GM21528 (cell line): ENCODE measurements around the gene VAMP8.
"Not testable (repeated sequence)": the region's sequence is repeated elsewhere in the genome, so short reads cannot be mapped to it uniquely, and the experiment has no call there.

Experiments
- ATAC-seq: cut with Tn5 transposase; IDR thresholded peaks from one replicate; pipeline ENCODE4 v1.9.1; 2021; ENCODE audit warnings: mild to moderate bottlenecking, moderate library complexity; ENCODE audit not compliant: unreplicated experiment, low FRiP score

Gene VAMP8

DNA sequence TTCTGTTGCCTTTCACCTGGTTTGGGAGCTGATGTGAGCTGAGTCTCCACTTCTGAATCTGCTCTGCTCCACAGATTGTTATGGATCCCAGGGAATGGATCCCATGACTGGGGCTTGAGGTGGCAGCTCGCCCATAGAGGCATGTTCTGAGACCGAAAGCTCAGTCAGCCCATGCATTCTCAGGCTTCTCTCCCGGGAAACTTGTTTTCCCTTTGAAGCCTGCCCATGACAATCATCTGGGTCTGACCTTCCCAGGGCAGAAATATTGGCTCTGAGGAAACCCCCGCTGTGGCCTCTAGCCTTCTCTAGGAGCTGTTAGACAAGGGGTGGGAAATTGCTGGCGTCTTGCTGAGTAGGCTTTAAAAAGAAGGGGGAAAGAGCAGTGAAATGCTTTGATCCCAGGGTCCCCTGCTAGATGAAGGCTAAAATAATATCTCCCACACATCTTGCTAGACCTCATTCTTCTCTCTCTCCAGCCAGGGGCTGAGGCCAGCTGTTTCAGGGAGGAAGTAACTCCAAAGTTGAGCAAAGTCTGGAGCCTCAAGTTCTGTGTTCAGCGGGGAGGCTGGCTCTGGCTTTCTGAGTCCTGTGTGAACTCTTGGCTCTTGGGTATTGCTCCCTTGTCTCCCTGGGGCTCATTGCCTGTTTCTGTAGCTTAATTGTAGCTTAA, 2.0 kb downstream of the VAMP8 start:
- no peak for ATAC-seq

DNA sequence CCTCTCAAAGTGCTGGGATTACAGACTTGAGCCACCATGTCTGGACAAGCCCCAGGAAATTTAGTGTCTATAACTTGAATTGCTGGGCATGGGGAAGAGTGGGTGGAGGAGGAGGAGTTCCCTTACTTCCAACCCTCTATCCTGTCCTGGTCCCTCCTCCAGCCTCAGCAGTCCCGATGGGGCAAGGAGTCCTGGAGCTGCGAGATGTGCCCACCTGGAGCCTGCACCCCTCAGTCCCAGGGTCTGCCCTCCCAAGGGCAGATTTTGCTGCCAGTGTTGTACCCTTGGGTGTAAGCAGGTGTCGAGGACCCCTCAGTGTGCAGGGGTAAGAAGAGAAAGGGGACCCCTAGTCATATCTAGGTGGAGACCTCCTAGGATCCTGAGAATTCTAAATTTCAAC, 2.8 kb downstream of the VAMP8 start:
- ATAC-seq: no peak

DNA sequence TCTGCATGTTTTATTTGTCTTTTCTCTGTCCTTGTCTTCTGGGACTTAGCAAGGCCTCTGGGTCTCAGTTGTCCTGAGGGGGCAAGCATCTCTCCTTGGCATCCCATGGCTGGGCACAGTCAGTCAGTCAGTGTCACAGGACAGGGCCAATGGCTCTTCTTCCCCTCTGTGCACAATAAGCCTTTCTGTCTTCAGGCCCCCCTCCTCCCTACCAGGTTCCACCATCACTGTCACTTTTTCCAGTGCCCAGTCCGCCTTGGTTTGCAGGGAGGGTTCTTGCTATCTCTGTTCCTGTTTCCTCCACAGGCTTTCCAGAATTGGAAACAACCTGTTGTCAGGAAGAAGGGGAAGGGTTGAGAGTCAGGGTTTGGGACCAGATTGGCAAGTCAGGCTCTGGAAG, 5.1 kb downstream of the VAMP8 start:
- ATAC-seq: no peak

DNA sequence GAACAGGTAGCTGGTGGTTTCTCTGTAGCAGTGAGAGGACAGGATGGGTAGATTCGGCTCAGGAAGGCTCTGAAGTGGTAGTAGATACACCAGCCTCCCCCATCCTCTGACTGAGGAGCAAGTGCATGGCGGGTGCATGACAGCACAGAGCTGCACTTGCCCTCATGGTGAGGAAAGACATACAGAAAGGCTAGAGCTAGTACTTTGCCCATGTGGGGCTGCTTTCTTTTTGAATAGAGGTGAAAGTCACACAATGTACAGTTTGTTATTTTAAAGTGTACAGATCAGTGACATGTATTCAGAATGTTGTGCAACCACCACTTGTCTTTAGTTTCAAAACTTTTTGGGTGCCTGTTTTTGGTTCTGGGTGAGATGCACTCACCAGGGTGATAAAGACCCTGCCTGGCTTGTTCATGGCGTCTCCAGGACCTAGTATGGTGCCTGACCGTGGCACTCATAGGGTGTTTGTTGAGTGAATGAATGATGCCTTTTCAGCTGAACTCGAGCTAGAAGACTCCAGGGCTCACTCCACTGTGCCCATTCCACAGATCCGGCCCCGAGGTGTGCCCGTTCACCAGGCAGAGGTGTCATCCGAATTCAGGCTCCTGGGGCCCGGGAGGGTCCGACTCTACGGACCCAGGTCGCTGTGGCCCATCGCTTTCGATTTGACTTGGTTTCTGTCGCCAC, 6.4 kb downstream of the VAMP8 start:
- no peak for ATAC-seq

DNA sequence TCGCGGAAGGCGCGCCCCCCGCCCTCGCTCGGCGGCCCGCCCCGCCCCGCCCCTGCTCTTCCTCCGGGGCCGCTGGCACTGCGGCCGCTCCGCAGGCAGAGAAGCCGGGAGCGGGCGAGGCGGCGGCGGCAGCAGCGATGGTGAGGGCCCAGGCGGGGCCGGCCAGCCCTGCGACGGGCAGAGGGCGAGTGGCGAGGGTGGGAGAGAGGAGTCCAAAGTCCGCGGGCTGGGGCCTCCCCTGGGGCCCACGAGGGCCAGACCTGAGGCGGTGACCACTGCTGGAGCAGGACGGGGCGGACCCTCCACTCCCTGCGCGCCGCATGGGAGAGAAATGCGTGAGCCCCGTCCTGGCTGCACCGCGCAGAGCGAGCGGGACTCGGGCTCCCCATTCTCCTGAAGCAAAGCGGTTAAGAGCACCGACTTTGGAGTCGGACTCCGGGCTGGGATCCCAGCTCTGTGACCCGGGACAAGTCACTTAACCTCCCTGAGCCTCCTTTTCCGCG, 7.0 kb downstream of the VAMP8 start, which contains the start of gene VAMP5:
VAMP5 (plus strand) TSS at position 78 of the 503 bp plus-strand sequence; CDS start at position 138, 60 bp downstream.
- no peak for ATAC-seq

DNA sequence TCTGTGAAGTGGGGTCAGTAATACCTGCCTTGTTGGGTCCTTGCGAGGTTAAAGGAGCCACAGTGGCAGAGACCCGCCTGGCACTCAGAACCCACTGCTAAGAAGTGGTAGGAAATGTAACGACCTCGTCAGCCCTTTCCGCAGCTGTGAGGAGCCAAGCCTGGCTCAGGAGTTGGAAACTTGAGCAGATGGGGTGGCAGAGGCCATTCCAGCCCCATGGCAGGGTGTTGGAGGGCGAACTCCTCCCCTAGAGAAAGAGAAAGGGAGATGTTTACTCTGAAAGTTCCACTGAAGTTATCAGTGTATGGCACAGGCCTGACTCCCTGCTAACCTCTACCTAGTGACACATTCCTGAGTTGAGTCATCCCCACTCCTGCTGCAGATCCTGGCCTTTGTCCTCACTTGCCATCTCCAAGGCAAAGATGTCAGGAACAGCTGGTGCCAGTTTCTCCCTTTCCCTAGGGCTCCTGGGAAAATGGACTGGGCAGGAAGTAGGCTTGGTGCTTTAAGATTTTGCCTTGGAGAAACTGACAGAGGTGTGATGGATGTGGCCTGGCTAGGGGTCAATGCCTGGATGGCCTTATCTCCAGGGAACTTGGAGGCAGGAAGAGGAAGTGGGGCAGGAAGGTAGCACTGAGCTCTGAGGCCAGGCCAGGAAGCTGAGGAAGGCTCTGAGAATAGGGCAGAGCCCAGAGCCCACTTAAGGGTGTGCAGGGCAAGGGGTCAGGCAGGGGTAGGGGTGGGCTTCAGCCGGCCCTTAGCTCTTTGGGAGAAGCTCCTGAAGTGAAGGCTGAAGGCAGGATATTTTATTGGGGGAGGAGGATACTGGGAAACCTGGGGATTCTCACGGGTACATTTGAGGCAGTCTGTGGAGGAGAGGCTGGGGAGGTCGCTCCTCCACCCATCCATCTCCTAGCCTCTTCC, 7.7 kb downstream of the VAMP8 start:
- ATAC-seq: no peak

DNA sequence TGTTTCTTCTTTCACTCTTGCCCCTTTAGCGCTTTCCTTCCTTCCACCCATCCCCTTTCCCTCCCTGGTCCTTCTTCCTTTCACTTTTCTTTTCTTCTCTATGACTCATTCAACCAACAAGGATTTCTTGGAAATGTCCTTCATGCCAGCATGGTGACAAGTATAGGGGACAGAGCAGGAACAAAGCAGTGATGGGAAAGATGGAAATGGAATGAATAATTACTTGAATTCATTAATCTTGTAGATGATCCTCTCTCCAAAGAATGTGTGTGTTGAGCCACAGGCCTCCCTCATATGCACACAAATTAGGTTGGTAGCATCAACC, 8.4 kb downstream of the VAMP8 start:
- ATAC-seq: no peak

DNA sequence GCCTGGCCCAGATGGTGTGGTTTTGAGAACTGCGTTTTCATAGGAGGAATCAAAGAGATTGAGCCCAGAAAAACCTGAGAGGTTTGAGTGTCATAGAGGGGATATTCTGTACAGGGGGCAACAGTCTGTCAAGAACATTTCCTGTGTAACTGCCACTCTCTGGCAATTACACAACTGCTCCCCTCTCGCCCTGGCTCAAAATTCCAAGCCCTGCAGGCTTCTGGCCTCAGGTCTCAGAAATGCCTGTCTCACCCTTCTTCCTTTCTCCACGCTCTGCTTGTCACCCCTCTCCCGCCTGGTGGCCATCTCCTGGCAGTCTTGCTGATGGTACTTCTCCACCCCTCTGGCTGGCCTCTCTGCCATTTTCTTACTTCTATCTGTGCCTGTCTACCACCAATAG, 10.8 kb downstream of the VAMP8 start:
- ATAC-seq: no peak

DNA sequence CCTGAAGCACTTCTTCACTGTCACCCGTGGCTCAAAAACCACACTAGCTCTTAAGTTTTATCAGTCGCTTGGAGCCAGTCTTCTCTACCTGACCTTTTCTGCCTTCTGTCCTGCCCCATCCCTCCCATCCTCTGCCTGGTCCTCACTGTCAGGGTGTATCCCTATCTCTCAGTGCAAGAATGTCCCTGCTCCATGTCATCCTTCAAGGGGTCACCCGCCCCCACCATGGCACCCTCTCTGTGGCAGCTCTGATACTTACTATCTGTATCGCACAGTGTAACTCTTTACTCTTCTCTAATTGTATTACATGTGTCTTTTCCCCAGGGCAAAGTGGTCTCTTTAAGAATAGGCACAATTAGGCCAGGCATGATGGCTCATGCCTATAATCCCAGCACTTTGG, 11.3 kb downstream of the VAMP8 start:
- ATAC-seq: no peak

DNA sequence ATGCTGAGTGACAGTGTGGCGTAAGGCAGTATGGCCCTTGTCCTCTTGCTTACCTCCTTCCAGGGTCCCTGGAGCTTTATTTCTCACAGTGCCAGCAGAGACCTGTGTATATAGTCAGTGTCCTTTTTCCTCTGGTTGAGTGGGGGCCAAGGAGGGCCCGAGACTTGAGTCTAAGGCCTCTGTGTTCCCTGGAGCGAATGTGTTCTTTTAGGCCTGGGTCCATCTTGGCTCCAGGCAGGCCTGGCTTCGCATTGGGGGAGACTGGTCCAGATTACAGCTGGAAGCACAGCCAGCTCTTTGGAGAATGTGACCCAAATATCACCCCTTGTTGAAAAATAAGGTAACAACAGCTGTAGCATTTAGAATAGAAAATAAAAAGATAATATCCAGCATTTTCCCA, 11.8 kb downstream of the VAMP8 start:
- ATAC-seq: no peak

DNA sequence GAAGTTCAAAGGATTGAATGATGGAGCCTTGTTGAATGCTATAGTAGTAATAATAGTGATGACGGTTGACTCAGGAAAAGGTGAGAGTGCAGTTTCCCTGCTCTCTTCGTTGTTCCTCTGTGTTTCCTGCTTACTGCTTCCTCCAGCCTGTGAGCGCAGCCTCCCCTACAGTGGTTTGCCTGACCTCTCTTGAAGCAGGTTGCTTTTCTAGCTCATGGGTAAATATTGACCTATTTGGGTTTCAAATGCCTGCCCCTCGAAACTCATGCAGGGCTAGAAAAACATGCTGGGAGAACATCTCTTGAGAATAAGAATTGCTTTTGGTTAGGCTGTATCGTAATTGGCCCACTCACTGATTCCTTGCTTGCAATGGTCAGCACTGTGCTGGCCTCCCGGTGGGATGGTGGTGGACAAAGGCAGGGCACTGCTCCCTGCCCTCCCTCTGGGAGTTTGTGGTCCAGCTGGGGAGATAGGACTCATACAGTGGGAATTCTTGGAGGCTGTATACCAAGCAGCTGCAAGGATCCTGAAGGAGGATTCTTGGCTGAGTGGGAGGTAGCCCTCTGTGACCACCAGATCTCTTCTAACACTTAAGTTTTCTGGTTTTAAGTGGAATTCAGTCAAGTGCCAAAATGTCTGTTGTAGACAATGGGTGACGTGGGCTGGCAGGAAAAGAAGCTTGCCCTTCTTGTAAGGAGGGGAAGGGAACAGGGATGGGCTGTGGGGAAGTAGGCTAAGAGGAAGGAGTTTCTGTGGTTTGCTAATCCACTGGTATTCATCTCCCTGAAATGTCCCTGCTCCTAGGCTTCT, 12.8 kb downstream of the VAMP8 start:
- ATAC-seq: no peak

DNA sequence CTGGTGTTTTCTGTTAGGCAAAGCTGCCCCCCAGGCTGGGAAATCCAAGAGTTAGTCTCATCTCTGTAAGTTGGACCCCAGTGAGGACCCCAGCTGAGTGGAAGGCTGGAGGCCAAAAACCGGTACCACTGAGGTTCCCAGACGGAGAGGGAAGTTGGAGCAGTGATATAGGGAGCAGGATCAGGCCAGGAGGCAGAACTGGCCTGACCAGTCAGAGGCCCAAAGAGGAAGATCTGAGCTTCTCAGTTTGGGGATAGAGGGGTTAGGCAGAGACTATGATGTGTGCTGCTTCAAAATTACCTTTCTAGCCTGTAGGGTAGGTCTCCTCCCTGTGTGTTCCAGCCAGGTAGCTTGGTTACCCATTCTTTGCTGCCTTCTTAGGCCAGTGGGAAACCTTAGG, 13.6 kb downstream of the VAMP8 start:
- ATAC-seq: no peak

DNA sequence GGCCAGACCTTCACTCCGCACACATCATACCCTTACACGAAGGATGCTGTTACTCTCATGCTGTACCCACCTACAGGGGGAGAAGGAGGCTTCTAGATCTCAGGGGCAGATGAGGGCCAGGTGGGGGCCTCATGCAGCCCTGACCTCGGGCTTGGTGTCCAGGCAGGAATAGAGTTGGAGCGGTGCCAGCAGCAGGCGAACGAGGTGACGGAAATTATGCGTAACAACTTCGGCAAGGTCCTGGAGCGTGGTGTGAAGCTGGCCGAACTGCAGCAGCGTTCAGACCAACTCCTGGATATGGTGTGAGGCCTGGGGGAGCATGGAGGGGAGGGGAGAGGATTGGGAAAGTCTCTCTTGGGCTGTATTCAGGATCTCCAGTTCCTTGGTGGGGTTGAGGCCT, 14.2 kb downstream of the VAMP8 start:
- no peak for ATAC-seq

DNA sequence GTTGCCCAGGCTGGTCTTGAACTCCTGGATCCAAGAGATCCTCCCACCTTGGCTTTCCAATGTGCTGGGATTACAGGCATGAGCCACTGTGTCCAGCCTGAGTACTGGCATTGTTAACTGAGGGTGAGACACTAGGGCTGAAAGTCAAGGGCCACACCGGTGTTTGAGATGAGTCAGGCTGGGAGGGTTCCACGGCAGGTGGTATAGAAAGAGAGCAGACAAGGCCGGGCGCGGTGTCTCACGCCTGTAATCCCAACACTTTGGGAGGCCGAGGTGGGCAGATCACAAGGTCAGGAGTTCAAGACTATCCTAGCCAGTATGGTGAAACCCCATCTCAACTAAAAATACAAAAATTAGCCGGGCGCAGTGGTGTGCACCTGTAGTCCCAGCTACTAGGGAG, 14.9 kb downstream of the VAMP8 start:
- not testable (repeated sequence) for ATAC-seq

DNA sequence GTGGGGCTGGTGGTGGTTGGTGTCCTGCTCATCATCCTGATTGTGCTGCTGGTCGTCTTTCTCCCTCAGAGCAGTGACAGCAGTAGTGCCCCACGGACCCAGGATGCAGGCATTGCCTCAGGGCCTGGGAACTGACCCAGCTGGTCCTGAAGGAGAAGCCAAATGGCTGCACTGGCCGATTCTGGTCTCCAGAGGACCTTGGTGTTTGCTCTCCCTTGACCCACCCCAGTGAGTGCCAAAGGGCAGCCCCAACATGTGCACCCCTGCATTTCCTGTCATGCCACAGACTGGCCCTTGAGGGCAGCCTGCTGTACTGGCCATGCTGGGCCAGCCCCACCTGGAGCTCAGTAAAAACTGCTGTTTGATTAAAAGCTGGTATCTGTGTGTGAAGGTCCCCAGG, 15.6 kb downstream of the VAMP8 start:
- no peak for ATAC-seq

DNA sequence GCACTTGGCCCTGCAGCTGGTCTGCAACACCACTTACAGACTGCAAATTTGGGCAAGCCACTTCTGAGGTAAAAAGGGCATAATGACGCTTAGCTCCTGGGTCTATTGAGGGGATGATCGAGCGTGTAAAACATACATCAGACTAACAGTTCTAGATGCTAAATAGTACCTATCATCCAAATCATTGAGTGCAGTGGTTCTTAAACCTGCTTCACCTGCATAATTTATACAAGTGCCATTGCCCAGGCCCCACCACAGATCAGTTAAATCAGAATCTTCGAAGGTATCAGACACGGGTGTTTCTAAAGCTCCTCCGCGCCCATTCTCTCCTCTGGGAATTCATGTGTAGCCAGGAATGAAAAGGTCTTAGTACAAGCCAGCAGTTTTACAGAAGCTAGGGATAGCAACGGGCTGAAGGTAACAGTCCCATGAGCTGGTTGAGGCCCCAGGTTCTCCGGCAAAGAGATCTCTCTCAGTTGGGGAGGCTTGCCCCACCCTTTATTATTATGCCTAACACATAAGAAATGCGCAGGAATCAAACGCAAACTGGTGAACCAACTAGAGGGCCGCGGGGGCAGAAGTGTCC, 17.4 kb downstream of the VAMP8 start:
- ATAC-seq: no peak

DNA sequence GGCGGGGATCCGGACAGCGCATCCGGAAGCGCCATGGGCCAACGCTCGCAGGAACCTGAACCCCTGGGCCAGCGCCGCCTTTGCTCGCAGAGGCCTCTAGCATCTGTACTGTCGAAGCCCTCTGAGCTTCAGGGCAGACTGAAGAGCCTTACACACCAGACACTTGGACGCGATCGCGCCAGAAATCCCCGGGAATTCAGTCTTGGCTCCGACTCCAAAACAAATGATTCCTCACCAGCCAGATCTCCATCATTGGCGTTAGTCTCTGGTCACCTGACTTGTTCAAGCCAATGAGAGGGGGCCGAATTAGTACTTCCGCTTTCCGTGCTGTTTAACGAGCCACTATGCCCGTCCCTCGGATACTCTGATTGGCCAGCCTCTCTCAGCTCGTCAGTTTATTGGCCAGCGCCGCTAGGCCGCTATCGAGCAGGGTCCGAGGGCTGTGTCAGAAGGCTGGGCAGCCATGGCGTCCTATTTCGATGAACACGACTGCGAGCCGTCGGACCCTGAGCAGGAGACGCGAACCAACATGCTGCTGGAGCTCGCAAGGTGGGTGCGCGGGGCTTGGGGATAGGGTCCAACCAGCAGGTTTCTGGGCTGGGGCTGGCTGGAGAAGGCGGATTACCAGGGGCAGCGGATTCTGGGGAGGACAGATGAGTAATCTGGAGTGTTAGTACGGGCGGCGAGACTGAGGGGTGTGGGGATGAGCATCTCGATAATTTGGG, 18.1 kb downstream of the VAMP8 start, which contains the start of gene RNF181:
RNF181 (plus strand) TSS at position 445 of the 725 bp plus-strand sequence; CDS start at position 464, 19 bp downstream.
- peak; percentile 97 for ATAC-seq

DNA sequence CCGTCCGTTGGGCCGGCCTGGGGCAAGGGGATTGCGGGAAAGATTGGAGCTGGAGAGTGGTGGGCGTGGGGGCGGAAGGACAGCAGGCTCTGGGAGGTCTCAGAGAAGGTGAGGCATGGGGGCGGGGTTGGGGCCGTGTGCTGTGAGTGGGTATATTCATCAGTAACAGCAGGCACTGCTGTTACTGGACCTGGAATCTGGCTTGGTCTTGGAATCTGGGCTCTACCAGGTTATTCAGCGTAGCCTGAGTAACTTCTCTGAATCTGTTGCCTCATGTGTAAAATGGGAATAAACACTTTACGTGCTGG, 18.6 kb downstream of the VAMP8 start:
- peak; percentile 20 for ATAC-seq

DNA sequence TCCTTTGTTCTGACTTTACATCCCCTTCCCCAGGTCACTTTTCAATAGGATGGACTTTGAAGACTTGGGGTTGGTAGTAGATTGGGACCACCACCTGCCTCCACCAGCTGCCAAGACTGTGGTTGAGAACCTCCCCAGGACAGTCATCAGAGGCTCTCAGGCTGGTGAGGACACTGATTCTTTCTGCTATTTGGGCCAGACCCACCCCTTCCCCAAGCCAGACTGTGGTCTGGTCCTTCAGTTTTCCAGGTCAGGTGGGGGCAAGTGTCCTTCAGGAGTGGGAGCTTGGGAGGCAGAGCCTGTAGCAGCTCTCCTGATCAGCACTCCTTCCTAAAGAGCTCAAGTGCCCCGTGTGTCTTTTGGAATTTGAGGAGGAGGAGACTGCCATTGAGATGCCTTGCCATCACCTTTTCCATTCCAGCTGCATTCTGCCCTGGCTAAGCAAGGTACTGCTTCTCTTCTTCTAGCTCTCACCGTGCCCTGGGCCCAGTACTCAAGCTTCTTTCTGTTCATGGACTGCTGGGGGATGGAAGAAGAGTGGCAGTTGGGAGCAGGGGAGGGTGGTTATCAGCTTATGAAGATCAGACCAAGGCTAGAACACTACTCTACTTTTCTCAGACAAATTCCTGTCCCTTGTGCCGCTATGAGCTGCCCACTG, 19.2 kb downstream of the VAMP8 start:
- ATAC-seq: no peak
